Measurements from ENCODE around the gene CTDSP2. TPM values are rescaled to one million over a fixed set of nuclear protein-coding genes. Genes with fewer than 3 reads are reported as not detected.

CTDSP2 gene
- total RNA-seq, 1 experiment from 2014 or later, result 82.7 TPM

DNA sequence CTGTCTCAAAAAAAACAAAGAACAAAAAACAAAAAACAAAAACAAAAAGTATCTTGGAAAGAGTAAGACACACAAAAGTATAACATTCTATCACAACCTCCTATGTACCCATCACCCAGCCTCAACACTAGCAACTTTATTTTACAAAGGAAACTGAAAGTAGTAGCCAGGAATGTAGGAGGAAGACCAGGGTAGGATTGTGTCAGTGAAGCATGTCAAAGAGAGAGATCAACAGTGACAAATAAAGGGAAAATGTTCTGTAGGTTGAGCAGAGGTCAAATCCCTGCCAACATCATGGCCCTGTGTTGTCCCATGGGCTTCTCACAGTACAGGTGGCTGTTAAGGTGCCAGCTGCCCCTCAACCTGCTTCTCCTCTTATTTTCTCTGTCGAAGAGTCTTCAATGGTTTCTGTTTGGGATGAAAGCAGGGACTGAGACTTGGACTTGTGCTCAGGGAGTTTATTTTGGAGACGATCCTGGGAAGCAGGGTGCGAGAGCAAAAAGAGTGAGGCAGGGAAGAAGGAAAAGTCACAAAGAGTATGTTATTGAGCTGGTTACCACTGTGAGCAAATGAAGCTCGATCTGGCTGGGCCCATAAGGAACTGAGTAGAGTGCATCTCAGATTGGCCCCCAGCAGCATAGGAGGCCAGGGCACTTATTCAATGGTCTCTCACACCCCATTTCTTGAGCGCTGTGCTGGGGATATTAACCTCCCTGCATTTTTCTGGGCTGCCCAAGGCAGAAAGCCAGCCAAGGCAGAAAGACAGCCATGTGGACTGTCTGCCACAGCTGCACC lies 29.4 kb upstream of the CTDSP2 start:
- Histone ChIP-seq H3K79me2 (ENCODE audit: insufficient read depth, low read length) (no peaks in the 10 kb centered on the region), H2AFZ (ENCODE audit: low read depth, low read length, poor library complexity, severe bottlenecking) (no peak overlapping the region), H3K9me3 (ENCODE audit: control insufficient read depth in 1 of 2, insufficient read depth in 1 of 2, low read depth in 1 of 2, low read length in 2 of 2) (no peaks in the 10 kb centered on the region), H4K20me1 (ENCODE audit: insufficient read depth) (no peaks in the 10 kb centered on the region), H3K4me2 (ENCODE audit: low read length) (no peak overlapping the region), H3K4me1 (ENCODE audit: control insufficient read depth in 1 of 2, insufficient read depth in 2 of 2, low read length in 2 of 2) (peaks cover 2 to 9% of the 10 kb centered on the region in 2 experiments; a peak in 2 of 4 replicates), H3K27ac (ENCODE audit: low read depth, low read length) (no peak overlapping the region), H3K4me3 (replicated peaks in 1 of 2; ENCODE audit: low read depth in 1 of 2, low read length in 2 of 2) (no peak overlapping the region), H3K27me3 (ENCODE audit: insufficient read depth, low read length) (no peaks in the 10 kb centered on the region), H3K9ac (ENCODE audit: low read length) (no peak overlapping the region), H3K9me2 (ENCODE audit: insufficient read depth) (no peaks in the 10 kb centered on the region), H3K36me3 (ENCODE audit: control insufficient read depth in 1 of 2, insufficient read depth in 2 of 2, low read length in 2 of 2) (no peaks in the 10 kb centered on the region)
- ATAC-seq (no peak), DNase-seq (ENCODE audit: low read depth, low spot score) (no peak)
- BruUV-seq (replicated peaks), result no TSS peak
- ChIA-PET POLR2A (no interaction called here), CTCF (no interaction called here), RAD21 (ENCODE audit: low non-redundant PET in 1 of 2, low total read pairs in 2 of 2, uncharacterized antibody in 2 of 2, unreplicated experiment in 2 of 2) (no interaction called here)
- intact Hi-C loops (cut with micrococcal nuclease), result no loop called here
- TF ChIP-seq ZFX (IDR thresholded peaks at IDR 0.05) (no peak), RAD21 (IDR thresholded peaks at IDR 0.05; ENCODE audit: low read depth) (no peak), POLR2A (IDR thresholded peaks at IDR 0.05; ENCODE audit: borderline replicate concordance, extremely low read depth, insufficient read depth, insufficient read length) (no peak), EZH2phosphoT487 (IDR thresholded peaks at IDR 0.05; ENCODE audit: borderline replicate concordance) (no peak), JUND (IDR thresholded peaks at IDR 0.05) (no peak), SRF (IDR thresholded peaks at IDR 0.05; ENCODE audit: low read depth) (no peak), CEBPB (IDR thresholded peaks at IDR 0.05; ENCODE audit: low read depth) (no peak), SIN3A (IDR thresholded peaks at IDR 0.05; ENCODE audit: low read depth) (no peak), ELF1 (IDR thresholded peaks at IDR 0.05; ENCODE audit: borderline replicate concordance, low read depth) (no peak), SP1 (IDR thresholded peaks at IDR 0.05; ENCODE audit: low read depth) (no peak), EZH2 (IDR thresholded peaks at IDR 0.05) (no peak), EGR1 (IDR thresholded peaks at IDR 0.05; ENCODE audit: low read depth) (no peak), TCF7L2 (IDR thresholded peaks at IDR 0.05; ENCODE audit: borderline replicate concordance, extremely low read depth, insufficient read depth, insufficient read length) (no peak), CBX3 (IDR thresholded peaks at IDR 0.05; ENCODE audit: low read depth) (no peak)
- TF ChIP-seq, protein P1, sequence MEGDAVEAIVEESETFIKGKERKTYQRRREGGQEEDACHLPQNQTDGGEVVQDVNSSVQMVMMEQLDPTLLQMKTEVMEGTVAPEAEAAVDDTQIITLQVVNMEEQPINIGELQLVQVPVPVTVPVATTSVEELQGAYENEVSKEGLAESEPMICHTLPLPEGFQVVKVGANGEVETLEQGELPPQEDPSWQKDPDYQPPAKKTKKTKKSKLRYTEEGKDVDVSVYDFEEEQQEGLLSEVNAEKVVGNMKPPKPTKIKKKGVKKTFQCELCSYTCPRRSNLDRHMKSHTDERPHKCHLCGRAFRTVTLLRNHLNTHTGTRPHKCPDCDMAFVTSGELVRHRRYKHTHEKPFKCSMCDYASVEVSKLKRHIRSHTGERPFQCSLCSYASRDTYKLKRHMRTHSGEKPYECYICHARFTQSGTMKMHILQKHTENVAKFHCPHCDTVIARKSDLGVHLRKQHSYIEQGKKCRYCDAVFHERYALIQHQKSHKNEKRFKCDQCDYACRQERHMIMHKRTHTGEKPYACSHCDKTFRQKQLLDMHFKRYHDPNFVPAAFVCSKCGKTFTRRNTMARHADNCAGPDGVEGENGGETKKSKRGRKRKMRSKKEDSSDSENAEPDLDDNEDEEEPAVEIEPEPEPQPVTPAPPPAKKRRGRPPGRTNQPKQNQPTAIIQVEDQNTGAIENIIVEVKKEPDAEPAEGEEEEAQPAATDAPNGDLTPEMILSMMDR (IDR thresholded peaks at IDR 0.05 in 2 of 3, conservative IDR thresholded peaks at IDR 0.05 in 1 of 3; ENCODE audit: borderline replicate concordance in 1 of 3, insufficient read depth in 1 of 3, low read depth in 2 of 3, low read length in 2 of 3), result no peak
- TF ChIP-seq, protein P2, sequence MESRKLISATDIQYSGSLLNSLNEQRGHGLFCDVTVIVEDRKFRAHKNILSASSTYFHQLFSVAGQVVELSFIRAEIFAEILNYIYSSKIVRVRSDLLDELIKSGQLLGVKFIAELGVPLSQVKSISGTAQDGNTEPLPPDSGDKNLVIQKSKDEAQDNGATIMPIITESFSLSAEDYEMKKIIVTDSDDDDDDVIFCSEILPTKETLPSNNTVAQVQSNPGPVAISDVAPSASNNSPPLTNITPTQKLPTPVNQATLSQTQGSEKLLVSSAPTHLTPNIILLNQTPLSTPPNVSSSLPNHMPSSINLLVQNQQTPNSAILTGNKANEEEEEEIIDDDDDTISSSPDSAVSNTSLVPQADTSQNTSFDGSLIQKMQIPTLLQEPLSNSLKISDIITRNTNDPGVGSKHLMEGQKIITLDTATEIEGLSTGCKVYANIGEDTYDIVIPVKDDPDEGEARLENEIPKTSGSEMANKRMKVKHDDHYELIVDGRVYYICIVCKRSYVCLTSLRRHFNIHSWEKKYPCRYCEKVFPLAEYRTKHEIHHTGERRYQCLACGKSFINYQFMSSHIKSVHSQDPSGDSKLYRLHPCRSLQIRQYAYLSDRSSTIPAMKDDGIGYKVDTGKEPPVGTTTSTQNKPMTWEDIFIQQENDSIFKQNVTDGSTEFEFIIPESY (IDR thresholded peaks at IDR 0.05; ENCODE audit: extremely low read depth, insufficient replicate concordance, low read length), result no peak
- TF ChIP-seq, protein P3, sequence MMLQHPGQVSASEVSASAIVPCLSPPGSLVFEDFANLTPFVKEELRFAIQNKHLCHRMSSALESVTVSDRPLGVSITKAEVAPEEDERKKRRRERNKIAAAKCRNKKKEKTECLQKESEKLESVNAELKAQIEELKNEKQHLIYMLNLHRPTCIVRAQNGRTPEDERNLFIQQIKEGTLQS (IDR thresholded peaks at IDR 0.05), result no peak
- TF ChIP-seq, protein P4, sequence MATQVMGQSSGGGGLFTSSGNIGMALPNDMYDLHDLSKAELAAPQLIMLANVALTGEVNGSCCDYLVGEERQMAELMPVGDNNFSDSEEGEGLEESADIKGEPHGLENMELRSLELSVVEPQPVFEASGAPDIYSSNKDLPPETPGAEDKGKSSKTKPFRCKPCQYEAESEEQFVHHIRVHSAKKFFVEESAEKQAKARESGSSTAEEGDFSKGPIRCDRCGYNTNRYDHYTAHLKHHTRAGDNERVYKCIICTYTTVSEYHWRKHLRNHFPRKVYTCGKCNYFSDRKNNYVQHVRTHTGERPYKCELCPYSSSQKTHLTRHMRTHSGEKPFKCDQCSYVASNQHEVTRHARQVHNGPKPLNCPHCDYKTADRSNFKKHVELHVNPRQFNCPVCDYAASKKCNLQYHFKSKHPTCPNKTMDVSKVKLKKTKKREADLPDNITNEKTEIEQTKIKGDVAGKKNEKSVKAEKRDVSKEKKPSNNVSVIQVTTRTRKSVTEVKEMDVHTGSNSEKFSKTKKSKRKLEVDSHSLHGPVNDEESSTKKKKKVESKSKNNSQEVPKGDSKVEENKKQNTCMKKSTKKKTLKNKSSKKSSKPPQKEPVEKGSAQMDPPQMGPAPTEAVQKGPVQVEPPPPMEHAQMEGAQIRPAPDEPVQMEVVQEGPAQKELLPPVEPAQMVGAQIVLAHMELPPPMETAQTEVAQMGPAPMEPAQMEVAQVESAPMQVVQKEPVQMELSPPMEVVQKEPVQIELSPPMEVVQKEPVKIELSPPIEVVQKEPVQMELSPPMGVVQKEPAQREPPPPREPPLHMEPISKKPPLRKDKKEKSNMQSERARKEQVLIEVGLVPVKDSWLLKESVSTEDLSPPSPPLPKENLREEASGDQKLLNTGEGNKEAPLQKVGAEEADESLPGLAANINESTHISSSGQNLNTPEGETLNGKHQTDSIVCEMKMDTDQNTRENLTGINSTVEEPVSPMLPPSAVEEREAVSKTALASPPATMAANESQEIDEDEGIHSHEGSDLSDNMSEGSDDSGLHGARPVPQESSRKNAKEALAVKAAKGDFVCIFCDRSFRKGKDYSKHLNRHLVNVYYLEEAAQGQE (IDR thresholded peaks at IDR 0.05; ENCODE audit: low read depth), result no peak

All from HCT116 (cell line).